ENCODE results near the gene LGALS9. TPM values are rescaled to one million over a fixed set of nuclear protein-coding genes. Genes with fewer than 3 reads are reported as not detected.

The LGALS9 gene
- total RNA-seq (2014; rRNA removed; shearing (Covaris generic)) = 0.33 and 0.68 TPM in 2 replicates
- polyA plus RNA-seq (2015; cell fraction: cytosol; rRNA removed) = 0.92 and 1.2 TPM in 2 replicates
- 0.55 and 1.1 TPM in 2 replicates for polyA plus RNA-seq (2015; cell fraction: nucleus; rRNA removed)

DNA sequence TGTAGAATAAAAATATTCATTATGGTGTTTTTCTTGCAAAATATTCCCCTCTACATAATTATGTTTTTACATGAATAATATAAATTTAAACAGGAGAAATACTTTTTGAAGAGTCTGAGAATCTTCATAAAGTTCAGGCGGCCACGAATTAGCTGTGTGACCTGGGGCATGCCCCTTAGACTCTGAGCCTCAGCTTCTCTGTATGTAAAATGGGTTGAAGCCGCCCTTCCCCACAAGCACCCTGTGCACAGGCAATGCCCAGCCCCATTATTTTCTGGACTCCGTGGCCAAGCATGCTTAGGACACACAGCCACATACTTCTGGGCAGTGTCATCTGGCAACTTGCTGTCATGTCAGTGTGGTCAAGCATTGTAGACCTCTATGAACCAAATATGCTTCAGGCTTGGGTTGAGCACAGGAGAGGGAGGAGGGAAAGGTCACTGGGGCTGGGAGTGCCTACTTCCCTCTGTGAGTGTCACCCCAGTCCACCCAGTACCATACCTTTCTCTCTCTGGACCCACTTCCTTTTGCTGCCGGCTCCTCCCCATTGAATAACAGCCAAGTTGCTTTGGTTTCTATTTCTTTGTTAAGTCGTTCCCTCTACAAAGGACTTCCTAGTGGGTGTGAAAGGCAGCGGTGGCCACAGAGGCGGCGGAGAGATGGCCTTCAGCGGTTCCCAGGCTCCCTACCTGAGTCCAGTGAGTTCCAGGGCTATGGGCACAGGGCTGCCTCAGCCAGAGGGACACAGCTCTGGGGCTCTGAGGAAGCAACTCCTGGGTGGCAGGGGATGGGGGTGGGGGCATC, at the start of gene LGALS9:
TSS of gene LGALS9 (plus strand) at position 582 of the 804 bp plus-strand sequence. CDS start at position 660, 78 bp downstream.
- DNase-seq (ENCODE audit: low read depth) = peak; percentile 32

DNA sequence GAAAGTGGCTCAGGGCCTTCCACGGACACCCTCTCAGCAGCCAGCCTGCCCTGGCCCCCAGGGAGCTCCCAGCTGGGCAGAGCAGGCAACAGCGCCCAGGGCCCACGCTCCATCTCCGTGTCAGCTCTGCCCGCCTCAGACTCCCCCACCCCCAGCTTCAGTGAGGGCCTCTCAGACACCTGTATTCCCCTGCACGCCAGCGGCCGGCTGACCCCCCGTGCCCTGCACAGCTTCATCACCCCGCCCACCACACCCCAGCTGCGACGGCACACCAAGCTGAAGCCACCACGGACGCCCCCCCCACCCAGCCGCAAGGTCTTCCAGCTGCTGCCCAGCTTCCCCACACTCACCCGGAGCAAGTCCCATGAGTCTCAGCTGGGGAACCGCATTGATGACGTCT, 48.3 kb upstream of the LGALS9 start:
- no peak for DNase-seq (ENCODE audit: low read depth)

DNA sequence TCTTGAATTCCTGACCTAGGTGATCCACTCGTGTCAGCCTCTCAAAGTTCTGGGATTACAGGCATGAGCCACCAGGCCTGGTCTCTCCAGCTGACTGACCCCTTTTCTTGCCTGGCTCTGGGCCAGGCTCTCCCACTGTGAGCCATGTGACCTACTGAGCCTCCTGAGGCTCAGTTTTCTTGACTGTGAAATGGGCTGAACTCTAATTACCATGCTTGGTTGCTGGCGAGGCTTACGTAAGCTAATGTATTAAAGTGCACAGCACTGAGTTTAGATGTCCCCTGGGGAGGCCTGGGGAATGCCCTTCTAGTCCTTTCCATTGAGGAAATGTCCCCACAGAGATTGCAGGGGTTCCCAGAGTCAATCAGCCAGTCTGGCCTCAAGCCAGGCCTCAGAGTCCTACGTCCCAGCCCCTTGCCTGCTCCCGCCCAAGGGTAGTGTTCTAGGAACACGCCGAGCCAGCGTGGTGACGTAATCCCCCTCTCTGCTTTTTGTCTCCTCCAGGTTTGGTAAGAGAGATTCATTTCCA, 45.8 kb upstream of the LGALS9 start:
- no peak for DNase-seq (ENCODE audit: low read depth)

- no peak for DNase-seq (ENCODE audit: low read depth)
These were observed 45.2 kb upstream of the LGALS9 start for GRCh38 chr17:27585792-27586191.

DNA sequence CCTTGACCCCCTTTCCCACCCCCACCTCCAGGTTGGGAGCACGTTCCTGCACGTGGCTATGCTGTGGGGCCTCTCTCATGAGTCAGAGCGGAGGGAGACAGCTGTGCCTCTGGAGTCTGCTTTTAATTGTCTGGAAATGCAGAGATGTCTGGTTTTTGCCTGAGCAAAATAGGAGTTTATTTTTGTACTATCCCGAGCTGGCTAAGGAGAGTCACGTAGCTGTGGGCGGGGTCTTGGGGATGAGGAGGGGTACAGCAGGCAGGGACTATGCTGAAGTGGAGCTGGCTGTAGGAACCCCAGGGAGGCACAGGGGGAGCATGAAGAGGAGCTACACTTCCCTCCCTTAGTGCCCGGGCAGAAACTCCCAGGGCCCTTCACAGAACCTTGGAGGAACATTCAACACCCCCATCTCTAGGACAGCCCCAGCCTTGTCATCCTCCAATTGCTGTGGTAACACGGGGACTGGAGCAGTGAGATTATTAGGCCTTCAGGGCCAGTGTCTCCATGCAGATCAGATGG, 44.7 kb upstream of the LGALS9 start:
- no peak for DNase-seq (ENCODE audit: low read depth)

- DNase-seq (ENCODE audit: low read depth) = no peak
These were observed 42.6 kb upstream of the LGALS9 start for GRCh38 chr17:27588354-27588753.

DNA sequence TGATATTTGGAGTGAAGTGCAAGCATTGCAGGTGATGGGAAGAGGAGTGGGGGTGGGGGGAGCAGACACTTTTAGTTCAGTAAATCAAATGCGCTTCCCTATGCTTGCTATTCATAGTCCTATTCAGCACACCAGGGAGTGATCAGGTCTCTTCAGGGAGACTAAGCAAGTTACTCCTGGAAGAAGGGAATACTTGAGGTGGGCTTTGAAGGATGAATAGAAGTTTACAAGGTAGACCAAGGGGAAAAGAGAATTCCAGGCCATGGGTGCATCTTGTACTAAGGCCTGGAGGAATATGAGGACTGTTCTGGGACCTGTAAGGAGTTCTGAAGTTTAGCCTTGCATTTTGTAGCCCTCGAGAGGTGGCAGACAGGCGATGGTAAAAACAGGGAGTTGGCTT, 40.1 kb upstream of the LGALS9 start:
- DNase-seq (ENCODE audit: low read depth) = no peak

GRCh38 chr17:27591986-27592385, 39.0 kb upstream of the LGALS9 start:
- no peak for DNase-seq (ENCODE audit: low read depth)

- no peak for DNase-seq (ENCODE audit: low read depth)
These were observed 37.6 kb upstream of the LGALS9 start for GRCh38 chr17:27593232-27593856.

- no peak for DNase-seq (ENCODE audit: low read depth)
These were observed 37.1 kb upstream of the LGALS9 start for GRCh38 chr17:27593857-27594255.

DNA sequence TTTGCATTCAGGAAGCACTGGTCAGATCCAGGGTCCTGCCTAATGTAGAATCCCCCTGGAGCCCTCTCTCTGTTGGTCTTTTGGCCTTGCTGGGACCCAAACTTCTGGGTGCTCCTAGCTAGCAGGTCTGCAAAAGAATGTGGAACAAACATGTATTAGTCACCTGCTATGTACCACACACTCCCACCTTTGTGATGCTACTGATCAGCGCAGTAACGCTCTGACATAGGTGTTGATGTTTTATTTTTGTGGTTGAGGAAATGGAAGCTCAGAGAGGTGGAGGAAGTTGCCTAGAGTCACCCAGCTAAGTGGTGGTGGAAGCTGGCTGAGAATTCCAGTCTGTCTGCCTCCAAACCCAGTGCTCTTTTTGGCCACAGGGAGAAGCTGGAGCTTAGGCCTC, 35.8 kb upstream of the LGALS9 start:
- DNase-seq (ENCODE audit: low read depth) = no peak

- no peak for DNase-seq (ENCODE audit: low read depth)
These were observed 34.9 kb upstream of the LGALS9 start for GRCh38 chr17:27596096-27596495.

GRCh38 chr17:27596566-27597187, 34.3 kb upstream of the LGALS9 start:
- no peak for DNase-seq (ENCODE audit: low read depth)

DNA sequence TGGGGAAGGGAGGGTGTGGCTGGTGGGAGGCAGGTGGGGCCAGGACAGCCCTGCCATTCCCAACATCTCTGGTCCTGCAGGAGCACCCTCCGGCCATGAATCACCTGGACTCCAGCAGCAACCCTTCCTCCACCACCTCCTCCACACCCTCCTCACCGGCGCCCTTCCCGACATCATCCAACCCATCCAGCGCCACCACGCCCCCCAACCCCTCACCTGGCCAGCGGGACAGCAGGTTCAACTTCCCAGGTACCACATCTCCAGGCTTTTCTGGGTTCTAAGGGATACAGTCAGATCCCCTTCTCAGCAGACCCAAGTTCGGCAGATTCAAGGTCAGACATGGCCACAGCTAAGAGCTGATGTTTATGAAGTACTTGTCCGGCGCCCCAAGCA, 33.8 kb upstream of the LGALS9 start:
- no peak for DNase-seq (ENCODE audit: low read depth)

- DNase-seq (ENCODE audit: low read depth) = no peak
These were observed 33.1 kb upstream of the LGALS9 start for GRCh38 chr17:27597783-27598320.

DNA sequence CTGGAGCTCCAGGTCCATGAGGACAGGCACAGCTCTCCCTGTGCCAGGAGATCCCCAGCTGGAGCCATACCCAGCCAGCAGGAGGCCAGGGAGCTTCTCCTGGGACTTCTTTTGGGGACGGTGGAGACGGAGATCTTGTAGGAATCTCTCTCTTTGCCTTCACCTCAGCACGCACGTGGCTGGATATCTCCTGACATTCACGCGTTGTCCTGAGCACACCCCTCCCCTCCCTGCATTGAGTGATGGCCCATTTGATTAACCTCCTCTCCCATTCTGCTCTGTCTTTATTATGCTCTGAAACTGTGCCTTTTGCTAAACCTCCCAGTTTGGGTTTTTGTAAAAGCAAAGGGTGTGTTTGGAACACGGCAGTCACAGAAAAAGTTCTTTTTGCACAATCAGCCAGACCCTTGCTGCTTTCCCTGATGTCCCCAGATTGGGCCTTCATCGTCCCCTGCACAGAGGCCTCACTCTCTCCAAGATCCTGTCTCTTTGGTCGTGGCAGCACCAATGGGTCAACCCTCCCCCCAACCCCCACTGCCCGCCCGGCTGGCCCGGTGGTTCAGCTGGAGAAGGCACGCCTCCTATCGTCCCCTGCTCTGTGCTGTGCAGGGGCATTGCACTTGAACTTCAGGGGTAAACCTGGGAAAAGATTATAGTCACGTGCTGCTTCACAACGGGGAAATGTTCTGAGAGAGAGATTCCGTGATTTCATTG, 32.5 kb upstream of the LGALS9 start:
- DNase-seq (ENCODE audit: low read depth) = no peak

DNA sequence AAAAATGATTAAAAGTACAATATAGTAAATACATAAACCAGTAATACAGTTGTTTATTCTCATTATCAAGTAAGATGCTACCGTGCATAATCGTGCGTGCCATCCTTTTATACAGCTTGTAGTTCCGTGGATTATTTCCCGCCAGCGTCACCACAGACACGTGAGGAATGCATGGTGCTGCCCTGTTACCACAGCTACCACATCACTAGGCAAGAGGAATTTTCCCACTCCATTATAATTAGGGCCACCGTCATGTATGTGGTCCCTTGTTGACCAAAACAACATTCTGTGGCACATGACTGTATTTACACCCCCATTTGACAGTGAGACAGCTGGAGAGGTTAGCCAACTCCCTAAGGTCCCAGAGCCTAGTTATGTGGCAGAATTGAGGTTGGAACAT, 30.5 kb upstream of the LGALS9 start:
- no peak for DNase-seq (ENCODE audit: low read depth)

GRCh38 chr17:27601069-27601974, 29.7 kb upstream of the LGALS9 start:
- DNase-seq (ENCODE audit: low read depth) = peak; percentile 59

- no peak for DNase-seq (ENCODE audit: low read depth)
These were observed 29.0 kb upstream of the LGALS9 start for GRCh38 chr17:27601975-27602302.

Measured in HT1080 (cell line).